Stimulated activated CD4-positive, alpha-beta T cell treated with anti-CD3 and anti-CD28 coated beads, Interleukin-4, amount 100 ng/mL, for 48 hours (primary cell): ENCODE measurements around the gene GOLPH3.
"Not testable (repeated sequence)": the region's sequence is repeated elsewhere in the genome, so short reads cannot be mapped to it uniquely, and the experiment has no call there.

Source experiments
- DNase-seq, 2 donors: peaks; one replicate each; pipeline ENCODE4 v3.0.0-alpha.2; 2020; ENCODE audit warnings: low read depth in 2 of 2

GOLPH3 gene

GRCh38 chr5:32099486-32100035 lies 74.6 kb downstream of the GOLPH3 start:
- no peak for DNase-seq

GRCh38 chr5:32098890-32099310 lies 75.2 kb downstream of the GOLPH3 start:
- no peak for DNase-seq

GRCh38 chr5:32098291-32098690 lies 75.8 kb downstream of the GOLPH3 start:
- no peak for DNase-seq

GRCh38 chr5:32096891-32097595 lies 77.1 kb downstream of the GOLPH3 start:
- no peak for DNase-seq

- DNase-seq: no peak
These were observed 78.9 kb downstream of the GOLPH3 start for GRCh38 chr5:32095261-32095671.

- no peak for DNase-seq
These were observed 79.4 kb downstream of the GOLPH3 start for GRCh38 chr5:32094691-32095090.

GRCh38 chr5:32092938-32093812 lies 80.9 kb downstream of the GOLPH3 start:
- DNase-seq: peak; percentile 39 to 56

- no peak for DNase-seq
These were observed 83.4 kb downstream of the GOLPH3 start for GRCh38 chr5:32090755-32091128.

GRCh38 chr5:32090026-32090754 lies 83.9 kb downstream of the GOLPH3 start:
- no peak for DNase-seq

GRCh38 chr5:32089146-32090000 lies 84.7 kb downstream of the GOLPH3 start:
- DNase-seq: no peak

GRCh38 chr5:32088214-32088613 lies 85.9 kb downstream of the GOLPH3 start:
- DNase-seq: no peak

GRCh38 chr5:32087086-32088082 lies 86.7 kb downstream of the GOLPH3 start:
- no peak for DNase-seq

- DNase-seq: no peak
These were observed 90.1 kb downstream of the GOLPH3 start for GRCh38 chr5:32083981-32084430.

- DNase-seq: no peak
These were observed 91.4 kb downstream of the GOLPH3 start for GRCh38 chr5:32082701-32083100.

GRCh38 chr5:32080565-32080964 lies 93.6 kb downstream of the GOLPH3 start:
- DNase-seq: not testable (repeated sequence)

- DNase-seq: not testable (repeated sequence)
These were observed 95.3 kb downstream of the GOLPH3 start for GRCh38 chr5:32078855-32079254.

GRCh38 chr5:32076699-32077695 lies 97.1 kb downstream of the GOLPH3 start:
- peak; percentile 18 to 22 for DNase-seq
